Stimulated activated CD4-positive, alpha-beta T cell treated with anti-CD3 and anti-CD28 coated beads, TNF-alpha, amount 100 ng/mL, for 48 hours (primary cell): ENCODE results near the gene ARHGAP22.

ENCODE experiments used
- DNase-seq, 3 donors: peaks; one replicate each; pipeline ENCODE4 v3.0.0-alpha.2; 2020; ENCODE audit warnings: low read depth in 3 of 3

The ARHGAP22 gene

DNA sequence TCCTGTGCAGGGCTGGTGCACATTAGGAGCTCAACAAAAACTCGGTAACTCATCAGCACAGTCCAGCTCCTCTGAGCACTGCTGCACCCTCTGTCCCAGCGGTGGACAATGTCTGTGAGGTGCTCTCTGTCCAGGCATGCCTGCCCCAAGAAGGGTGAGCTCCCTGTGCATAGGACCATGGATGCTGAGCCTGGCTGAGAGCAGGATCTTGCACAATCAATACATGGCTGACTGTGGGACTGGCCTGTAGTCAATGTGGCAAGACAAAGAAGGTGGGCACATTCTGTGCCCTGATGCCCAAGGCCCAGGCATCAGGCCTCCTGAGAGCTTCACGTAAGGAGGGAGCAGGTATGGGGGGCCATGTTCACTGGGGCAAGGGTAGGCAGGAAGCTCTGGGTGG lies 17.1 kb downstream of the ARHGAP22 start:
- DNase-seq: no peak

DNA sequence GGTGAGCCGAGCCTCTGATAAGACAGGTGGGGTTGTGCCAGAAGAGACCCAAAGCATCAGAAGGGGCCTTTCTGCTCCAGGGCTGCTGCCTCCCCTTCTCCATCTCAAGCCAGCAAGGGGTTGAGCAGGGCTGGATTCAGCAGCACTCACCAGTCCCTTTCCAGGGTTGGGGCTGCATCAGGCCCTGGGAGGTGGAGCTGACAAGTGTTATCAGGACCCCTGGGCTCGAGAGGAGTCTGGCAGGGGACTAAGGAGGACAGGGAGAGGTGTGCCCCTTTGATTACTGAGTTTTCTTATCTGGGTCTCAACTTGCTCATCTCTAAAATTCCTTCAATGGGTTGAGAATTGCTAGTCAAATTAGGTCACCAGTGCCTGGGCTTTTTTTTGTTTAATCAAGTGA lies 17.8 kb downstream of the ARHGAP22 start:
- DNase-seq: no peak

DNA sequence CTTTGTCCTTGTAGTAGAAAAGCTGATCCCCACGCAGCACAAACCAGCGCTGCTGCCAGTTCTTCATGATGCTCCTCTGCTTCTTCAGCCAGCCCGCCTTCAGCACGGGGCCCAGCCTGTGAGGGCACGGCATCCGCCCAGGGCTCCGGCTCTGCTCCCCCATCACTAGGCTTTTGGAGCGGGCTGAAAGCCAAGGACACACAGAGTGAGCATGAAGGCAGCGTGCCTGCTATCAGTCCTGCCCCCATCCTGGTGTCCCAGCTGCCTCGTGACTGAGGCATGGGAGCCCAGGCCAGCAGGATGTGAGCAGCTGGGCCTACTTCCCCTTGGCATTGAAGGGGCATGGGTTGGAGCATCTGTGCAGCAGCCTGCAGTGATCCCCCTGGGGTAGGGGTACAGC lies 21.9 kb downstream of the ARHGAP22 start:
- DNase-seq: no peak

DNA sequence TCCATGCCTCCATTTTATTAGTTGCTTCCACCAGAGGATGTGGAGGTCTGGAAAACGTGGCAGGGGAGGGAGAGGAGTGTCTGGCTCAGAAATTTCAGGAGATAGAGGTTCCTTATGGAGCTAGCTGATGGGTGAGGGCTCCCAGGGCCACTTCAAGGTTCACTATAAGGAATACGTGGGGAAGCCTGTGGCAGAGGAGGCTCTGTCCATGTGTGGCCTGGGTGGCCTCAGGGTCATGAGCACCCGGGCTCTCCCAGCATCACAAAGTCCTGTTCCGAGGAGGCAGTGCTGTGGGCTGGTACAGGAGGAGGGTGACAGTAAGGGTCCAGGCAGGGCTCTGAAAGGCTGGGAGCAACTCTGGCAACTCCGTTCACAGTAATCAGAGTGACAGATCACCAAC lies 24.6 kb downstream of the ARHGAP22 start:
- DNase-seq: no peak

DNA sequence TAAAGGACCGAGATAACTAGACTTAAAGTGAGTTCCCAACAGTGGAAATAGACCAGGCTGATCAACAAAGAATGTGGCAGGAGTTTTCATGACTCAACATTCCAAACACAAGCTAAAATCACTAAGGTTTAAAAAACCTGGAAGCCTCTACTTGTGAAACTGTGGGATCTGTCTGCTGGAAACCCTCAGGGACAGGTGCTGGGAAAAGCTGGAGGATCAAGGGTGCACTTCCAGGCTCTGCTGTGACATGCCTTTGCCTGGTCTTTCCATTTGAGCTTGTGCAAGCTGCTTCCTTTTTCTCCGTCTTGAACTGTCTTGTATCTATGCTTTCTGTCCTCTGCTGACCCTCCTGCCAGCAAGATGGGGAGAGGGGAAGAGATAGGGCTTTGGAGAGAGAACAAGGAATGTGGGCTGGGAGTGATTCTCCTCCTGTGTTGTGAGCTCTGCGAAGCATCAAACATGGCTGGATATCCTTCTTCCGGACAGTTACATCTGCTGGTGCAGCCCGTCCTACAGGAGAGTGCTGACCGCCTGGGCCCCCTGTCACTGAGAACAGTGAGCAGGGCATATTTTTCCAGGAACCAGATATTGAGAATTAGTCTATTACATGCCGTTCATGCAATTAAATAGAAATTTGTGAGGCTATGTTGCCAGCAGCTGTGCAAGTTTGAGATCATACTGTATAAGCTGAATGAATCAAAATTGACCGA lies 25.5 kb downstream of the ARHGAP22 start:
- DNase-seq: no peak

DNA sequence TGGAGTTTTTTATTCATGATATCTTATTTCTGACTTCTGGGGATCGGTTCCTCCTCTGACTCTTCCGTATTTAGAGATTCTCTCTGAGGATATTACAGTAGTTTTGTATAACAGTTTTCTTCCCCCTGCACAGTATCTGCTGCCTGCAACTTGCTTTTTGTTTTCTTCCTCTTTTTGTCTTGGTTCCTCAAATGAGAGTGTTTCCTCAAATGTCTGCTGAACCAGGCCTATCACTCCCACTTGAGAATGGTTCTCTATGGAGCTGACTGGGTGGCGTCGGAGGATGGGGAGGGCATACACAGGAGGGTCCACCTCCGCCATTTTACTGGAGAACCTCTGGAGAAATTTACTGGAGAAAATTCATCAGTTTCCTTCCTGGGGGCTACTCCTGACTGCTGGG lies 27.7 kb downstream of the ARHGAP22 start:
- DNase-seq: no peak

DNA sequence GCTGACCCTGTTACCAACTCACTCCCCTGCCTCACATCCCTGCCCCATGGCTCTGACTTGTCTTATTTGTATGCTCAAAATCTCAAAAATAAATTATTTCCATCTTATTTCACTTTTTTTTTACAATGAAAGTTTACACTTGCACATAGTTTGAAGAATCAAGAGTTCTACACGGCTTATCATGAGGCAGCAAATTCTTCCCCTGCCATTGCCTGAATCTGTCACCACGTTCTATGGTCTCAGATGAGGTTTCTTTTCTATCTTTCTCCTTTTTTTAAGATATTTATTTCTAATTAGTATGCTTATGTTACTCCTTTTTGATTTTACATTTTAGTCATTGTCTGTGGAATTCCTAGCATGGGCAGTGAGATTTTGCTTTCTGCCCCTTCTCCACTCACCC lies 28.4 kb downstream of the ARHGAP22 start:
- no peak for DNase-seq

DNA sequence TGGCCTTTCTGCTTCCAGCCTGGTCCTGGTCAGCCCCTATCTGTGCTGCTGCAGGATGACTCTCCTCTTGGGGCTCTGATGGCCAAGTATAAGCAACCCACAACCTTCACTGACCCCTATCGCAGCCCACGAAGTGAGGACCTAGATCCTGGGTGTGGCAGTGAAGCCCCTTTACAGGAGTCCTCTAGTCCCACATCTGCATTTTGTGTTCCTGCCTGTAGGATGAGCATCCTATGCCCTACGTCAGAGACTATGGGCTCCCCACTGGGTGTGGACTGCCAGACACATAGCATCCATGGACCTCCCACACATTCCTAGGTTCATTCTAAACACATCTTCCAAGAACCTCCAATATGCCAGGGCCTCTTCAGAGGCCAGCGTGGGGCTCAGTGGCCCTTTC lies 29.0 kb downstream of the ARHGAP22 start:
- DNase-seq: no peak

DNA sequence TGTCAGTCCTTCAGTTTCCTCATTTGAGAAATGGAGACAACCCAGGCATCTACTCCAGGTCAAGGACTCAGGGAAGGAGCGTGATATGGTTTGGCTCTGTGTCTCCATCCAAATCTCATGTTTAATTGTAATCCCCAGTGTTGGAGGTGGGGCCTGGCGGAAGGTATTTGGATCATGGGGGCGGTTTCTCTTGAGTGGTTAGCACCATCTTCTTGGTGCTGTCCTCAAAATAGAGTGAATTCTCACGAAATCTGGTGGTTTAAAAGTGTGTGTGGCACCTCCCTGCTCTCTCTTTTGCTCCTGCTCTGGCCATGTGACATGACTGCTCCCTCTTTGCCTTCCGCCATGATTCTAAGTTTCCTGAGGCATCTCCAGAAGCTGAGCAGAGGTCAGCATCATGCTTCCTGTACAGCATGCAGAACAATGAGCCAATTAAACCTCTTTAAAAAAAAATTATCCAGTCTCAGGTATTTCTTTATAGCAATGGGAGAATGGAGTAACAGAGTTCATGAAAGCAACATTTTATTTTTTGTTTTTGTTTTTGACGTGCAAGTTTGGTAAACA lies 30.0 kb downstream of the ARHGAP22 start:
- DNase-seq: no peak

DNA sequence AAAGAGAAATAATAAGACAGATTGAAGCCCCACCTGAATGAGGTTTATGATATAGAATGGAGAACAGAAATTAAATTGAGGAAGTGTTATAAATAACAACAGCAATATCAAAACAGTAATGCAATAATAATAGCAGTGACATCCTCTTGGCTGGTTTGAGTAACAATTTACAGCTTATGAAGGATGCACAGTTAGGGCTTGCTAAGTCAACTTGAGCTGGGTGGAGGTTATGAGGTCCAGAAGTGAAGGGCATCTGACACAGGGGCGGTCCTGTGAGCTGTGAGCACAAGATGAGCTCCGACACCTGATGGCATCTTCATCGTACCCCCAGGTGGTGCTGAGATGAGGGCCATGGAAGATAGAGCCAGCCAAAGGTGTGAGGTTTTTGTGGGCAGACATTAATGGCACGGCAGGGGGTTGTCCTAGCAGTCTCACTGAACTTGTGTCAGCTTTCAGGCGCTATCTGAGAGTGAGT lies 30.5 kb downstream of the ARHGAP22 start:
- no peak for DNase-seq

DNA sequence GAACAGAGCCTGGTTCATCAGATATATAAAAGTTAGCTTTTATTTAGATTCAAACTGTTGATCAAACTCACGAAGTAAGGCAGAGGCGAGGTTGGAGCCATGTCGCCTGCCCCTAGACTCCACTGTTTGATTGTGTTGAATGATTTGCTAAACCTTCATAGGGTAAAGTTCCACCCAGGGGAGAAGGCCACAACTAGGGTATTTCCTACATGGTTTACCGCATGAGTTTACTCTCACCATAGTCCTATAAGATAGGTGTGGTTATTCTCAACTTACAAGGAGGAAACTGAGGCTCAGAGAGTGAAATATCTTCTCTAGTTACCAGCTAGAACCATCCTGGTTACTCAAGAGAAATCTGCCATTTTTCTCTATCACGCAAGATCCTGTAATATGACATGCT lies 31.8 kb downstream of the ARHGAP22 start:
- no peak for DNase-seq

DNA sequence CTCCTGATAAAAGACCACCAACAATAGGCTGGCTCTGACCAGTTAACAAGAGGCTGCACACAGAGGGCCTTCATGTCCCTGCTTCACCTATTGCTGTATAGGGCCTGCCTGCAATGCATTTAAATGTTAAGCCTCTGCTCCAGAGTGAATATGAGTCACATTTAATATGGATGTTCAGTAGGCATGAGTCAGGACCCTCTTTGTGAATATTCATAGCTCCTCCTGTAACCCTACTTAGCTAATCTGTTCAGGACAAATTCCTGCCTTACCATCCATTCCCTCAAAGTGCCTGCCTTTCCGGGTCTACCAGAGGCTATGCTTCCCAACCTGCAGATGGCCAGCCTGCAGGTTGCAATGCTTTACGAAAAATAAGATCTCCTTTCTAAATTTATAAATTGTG lies 32.5 kb downstream of the ARHGAP22 start:
- DNase-seq: no peak

DNA sequence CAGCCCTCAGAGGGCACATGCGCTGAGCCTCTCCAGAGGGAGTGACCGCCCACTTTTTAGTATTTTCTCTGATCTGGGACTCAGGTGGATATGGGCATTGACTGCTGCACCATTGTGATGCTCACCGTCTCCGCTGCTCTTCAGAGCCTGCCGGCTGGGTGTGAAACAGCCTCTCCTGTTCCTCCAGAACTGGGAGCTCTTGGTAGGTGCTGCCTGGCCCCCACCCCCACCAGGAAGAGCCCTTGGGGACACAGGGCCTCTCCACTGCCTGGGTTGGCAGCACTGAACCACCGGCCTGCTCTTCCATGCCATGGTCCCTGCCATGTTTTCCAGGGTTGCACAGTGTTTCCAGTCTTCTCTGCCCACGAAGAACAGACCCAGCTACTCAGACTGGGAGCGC lies 36.3 kb downstream of the ARHGAP22 start:
- no peak for DNase-seq

DNA sequence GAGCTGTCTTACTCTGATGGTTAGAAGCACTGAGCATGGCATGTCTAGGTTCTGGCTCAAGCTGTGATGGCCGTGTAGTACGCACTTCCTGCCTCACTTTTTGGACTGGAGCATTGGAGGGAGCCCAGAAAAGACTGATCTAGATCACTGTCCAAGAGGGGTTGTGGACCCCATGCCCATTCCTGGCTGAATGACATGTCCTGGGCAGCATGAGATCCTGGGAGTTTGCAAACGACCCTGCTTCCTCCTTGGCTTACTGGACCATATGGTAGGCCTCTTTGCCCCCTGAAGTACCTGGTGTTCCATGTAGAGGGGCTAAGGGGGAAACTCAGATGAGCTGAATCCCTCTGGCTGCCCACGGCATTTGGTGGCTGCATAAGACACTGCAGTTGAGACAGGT lies 36.7 kb downstream of the ARHGAP22 start:
- DNase-seq: no peak

DNA sequence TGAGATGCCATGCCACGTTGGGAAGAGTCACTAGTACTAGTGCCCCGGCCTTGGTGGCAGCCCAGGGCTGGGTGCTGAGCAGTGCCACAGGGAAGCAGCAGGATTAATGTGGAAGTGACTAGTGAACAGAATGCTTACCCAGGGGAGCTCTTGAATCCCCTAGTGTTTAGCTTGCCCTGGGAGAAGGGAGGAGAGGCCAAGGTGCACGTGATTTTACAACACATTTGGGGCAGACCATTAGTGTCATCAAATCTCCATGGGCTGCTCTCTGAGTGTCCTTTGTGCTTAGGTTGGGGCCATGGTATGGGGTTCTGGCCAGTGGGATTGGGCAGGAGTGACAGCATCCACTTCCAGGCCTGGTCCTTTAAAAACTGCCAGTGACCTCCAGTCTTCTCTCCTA lies 37.5 kb downstream of the ARHGAP22 start:
- DNase-seq: no peak

DNA sequence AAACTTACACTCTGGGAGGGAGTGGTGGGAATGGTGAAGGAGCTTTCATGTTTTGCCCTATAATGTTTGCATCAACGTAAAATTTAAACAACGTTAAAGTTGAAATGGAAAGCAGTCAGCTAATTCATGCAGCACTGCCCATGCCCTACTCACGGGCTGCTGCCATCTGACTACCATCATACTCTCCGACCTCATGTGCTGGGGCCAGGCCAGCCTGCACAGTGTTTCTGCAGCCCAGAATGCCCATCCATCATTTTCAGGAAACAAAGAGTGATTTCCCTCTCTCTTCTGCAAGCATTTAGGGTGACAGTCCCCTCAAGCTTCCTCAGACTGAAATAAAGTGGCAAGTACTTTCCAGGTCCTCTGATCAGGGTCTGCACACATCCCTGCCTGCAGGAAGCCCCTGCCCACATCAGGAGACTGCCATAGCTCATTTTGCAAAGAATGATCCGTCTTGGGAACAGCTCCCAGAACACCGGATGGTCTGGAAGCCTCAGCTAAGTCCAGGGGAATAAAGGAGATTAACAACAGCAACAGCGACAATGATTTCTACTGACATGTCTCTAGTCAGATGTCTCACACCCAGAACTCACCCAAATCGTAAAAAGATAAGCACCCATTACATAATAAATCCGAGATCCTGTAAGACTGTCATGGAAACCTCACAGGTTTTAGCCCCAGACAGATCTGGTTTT lies 40.3 kb downstream of the ARHGAP22 start:
- DNase-seq: no peak

DNA sequence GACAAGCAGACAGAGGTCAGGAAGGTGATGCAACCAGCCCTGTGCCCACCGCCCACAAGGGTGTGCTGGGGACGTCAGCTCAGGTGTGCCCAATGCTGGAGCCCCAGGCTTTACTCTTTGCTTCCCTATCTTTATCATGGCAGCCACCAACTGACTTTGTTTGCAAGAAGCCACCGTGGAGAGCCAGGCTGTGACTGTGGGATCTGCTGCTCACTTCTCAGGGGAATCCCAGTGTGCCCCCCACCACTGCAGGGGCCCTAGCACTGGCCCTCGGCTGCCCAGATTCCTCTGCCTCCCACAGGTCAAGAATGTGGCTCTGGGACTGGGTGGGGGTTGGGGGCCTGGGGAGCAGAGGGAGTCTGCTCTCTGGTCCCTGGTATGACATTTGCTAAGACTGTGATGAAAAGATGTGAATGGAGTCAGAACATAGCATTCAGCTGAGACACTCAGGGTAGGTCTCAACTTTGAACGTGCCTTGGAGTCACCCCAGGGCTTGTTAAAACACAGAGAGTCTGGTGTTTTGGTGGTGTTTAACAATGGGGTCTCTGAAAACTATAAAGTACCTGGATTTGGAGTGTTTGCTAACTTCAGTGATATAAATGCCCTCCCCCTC lies 47.3 kb downstream of the ARHGAP22 start:
- DNase-seq: no peak

DNA sequence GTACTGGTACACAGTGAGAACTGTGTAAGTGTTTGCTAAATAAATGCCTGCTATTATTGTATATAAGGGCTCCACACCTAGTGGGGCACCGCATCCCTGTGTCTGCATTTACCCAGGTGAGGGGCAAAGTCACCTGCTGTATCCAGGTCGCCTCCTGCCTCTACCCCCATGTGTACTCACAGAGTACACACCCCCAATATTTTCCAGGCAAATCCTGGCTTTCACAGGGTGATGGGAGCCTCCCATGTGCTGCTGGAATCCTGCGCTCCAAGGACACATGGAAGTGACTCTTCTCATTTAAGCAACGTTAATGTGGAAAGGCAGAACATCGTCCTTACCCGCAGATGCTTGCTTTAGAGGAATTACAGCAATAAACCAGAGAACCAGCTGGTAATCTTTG lies 48.2 kb downstream of the ARHGAP22 start:
- no peak for DNase-seq

DNA sequence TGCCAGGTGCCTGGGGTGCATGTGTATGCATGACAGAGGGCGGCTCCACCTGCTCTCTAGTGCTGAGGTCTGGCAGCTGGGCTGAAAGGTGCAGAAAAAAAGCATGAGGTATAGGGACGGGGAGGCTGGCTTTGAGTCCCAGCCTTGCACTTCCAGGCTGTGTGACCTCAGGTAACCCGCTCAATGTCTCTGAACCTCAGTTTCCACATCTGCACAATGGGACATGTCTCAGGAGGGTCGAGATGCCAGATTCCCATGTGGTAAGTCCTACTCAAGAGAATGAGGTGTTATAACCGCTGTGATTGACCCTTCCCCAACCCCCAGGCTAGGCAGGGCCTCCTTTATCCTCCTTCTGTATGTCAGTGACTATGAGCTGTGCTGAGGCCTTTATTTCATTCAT lies 48.8 kb downstream of the ARHGAP22 start:
- no peak for DNase-seq

DNA sequence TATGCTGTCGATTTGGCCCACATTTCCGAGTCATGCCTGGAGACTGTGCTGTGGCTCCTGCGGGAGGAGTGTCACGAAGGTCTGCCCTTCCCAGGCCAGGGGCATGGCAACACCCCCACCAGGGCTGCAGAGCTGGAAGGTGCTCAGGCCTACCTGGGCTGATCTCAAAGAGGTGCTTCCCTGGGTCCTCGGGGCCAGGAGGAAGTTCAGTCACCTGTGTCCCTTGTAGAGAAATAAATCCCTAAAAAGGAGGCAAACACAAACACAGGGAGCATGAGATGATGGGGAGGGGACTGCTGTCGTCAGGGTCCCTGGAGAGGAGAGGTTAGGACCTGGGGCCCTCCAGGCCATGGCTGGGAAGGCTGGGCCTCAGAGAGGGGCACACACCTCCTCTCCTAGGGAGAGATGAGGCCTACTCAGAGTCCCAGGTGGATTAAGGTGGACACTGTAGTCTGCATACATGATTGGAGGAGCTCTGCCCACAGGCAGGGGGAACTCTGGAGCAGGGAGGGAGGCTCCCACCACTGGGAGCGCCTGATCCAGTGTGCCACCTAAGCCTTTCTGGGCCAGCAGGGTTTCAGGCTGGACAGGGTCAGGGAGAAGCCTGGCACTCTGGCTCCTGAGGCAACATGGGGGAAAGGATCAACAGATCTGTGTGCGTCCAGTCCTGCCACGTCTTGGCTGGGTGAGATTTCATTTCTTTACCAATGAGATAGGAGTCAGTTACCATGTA lies 49.4 kb downstream of the ARHGAP22 start:
- no peak for DNase-seq

DNA sequence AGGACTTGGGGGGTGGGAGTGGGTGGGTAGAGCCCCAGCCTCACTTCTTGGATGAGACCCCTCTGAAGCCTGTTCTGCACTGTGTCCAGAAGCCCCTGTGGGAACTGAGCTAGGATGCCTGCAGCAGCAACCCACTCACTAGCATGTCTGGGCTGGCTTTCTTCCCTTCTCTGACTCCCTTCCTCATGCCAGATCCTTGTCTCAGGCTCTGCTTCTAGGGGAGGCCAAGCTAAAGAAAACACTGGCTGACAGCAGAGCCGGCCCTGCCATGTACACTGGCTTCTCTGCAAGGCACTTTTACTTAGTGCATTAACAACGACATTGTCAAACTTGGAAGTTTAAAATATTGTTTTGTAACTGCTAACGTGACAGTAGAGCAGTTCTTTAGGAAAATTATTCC lies 50.2 kb downstream of the ARHGAP22 start:
- DNase-seq: no peak

DNA sequence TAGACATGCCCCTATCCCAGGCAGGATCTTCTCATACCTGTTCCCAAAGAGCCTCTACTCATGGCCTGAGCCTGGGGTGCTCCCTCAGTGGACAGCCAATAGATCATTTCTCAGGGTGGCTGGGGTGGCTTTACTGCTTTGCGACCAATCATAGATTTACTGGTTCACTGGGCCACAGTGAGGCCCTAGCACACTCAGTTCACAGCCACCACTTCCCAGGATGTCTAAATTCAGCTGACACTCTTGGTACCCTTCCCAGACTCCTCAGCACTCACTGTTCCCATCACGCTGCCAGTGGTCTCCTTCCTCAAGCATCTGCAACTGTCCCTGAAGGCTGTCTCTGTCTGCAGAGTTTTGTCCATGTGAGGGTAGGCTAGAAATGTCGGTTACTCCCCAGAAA lies 50.6 kb downstream of the ARHGAP22 start:
- DNase-seq: no peak
